KMS-11 (cell line): ENCODE data around the gene AP1S3.

Source experiments
- H2AFZ ChIP-seq: fragments of 200-600 bp; sonication (generic); 2 replicates; pipeline ENCODE4 v1.6.1; 2016; ENCODE audit warnings: antibody characterized with exemption, mixed run types, low read depth
- H3K27ac ChIP-seq: fragments of 200-600 bp; sonication (generic); 2 replicates; pipeline ENCODE4 v1.6.1; 2016; ENCODE audit warnings: mild to moderate bottlenecking, mixed run types
- H3K27me3 ChIP-seq: fragments of 200-600 bp; sonication (generic); 2 replicates; pipeline ENCODE4 v1.6.1; 2017; ENCODE audit warnings: mild to moderate bottlenecking, low read depth, mixed run types, moderate library complexity; ENCODE audit not compliant: insufficient read depth
- H3K36me3 ChIP-seq: fragments of 200-600 bp; sonication (generic); 2 replicates; pipeline ENCODE4 v1.6.1; 2017; ENCODE audit warnings: mild to moderate bottlenecking, mixed run types; ENCODE audit not compliant: insufficient read depth
- H3K4me1 ChIP-seq: fragments of 200-600 bp; sonication (generic); 2 replicates; pipeline ENCODE4 v1.6.1; 2016; ENCODE audit warnings: mild to moderate bottlenecking, low read depth, mixed run types; ENCODE audit not compliant: poor library complexity, severe bottlenecking
- H3K4me2 ChIP-seq: fragments of 200-600 bp; sonication (generic); 2 replicates; pipeline ENCODE4 v1.7.0; 2016; ENCODE audit warnings: mild to moderate bottlenecking, mixed run types
- H3K4me3 ChIP-seq: fragments of 200-600 bp; sonication (generic); IDR thresholded peaks from 2 replicates; pipeline ENCODE4 v1.6.1; 2017; ENCODE audit warnings: low read depth, low read length, mixed read lengths; ENCODE audit not compliant: insufficient read depth
- H3K79me2 ChIP-seq: fragments of 200-600 bp; sonication (generic); 2 replicates; pipeline ENCODE4 v1.6.1; 2016; ENCODE audit warnings: low read depth, mixed run types; ENCODE audit not compliant: insufficient read depth
- H3K9ac ChIP-seq: fragments of 200-600 bp; sonication (generic); 2 replicates; pipeline ENCODE4 v1.6.1; 2016; ENCODE audit warnings: mild to moderate bottlenecking, mixed run types
- H4K20me1 ChIP-seq: fragments of 200-600 bp; sonication (generic); 2 replicates; pipeline ENCODE4 v1.6.1; 2016; ENCODE audit warnings: mild to moderate bottlenecking, mixed run types; ENCODE audit not compliant: insufficient read depth
- TF ChIP-seq, protein P1 (sequence below): fragments of 200-600 bp; sonication (generic); conservative IDR thresholded peaks from 2 replicates; pipeline ENCODE4 v1.6.1; 2017; ENCODE audit warnings: low read depth, mild to moderate bottlenecking, antibody characterized with exemption, low read length, moderate library complexity, mixed read lengths

The AP1S3 gene

DNA sequence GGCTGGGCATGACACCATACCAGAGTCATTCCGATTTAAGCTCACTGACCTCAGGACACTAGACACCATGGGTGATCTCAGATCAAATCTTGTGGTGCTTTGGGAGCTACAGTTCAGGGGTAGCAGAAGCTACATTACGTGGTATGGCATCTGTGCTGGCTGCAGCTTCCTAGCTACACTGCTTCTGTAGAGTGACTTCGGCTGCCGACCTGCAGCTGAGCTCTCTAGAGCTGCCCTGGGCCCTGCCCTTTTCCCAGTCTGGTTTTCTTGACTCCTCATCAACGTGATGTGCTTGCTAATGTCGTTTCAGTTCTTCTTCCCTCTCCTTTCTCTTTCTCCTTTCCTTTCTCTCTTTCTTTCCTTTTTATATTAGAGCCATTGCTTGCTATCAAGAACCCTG, 100.2 kb downstream of the AP1S3 start:
- Histone ChIP-seq H3K4me3 (no peak overlapping the region), H3K79me2 (no peaks in the 10 kb centered on the region), H3K9ac (no peak overlapping the region), H3K4me2 (no peak overlapping the region), H3K27me3 (no peaks in the 10 kb centered on the region), H4K20me1 (no peaks in the 10 kb centered on the region), H3K27ac (no peak overlapping the region), H3K4me1 (no peaks in the 10 kb centered on the region), H3K36me3 (no peaks in the 10 kb centered on the region), H2AFZ (no peak overlapping the region)
- TF ChIP-seq, protein P1, sequence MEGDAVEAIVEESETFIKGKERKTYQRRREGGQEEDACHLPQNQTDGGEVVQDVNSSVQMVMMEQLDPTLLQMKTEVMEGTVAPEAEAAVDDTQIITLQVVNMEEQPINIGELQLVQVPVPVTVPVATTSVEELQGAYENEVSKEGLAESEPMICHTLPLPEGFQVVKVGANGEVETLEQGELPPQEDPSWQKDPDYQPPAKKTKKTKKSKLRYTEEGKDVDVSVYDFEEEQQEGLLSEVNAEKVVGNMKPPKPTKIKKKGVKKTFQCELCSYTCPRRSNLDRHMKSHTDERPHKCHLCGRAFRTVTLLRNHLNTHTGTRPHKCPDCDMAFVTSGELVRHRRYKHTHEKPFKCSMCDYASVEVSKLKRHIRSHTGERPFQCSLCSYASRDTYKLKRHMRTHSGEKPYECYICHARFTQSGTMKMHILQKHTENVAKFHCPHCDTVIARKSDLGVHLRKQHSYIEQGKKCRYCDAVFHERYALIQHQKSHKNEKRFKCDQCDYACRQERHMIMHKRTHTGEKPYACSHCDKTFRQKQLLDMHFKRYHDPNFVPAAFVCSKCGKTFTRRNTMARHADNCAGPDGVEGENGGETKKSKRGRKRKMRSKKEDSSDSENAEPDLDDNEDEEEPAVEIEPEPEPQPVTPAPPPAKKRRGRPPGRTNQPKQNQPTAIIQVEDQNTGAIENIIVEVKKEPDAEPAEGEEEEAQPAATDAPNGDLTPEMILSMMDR = no peak

DNA sequence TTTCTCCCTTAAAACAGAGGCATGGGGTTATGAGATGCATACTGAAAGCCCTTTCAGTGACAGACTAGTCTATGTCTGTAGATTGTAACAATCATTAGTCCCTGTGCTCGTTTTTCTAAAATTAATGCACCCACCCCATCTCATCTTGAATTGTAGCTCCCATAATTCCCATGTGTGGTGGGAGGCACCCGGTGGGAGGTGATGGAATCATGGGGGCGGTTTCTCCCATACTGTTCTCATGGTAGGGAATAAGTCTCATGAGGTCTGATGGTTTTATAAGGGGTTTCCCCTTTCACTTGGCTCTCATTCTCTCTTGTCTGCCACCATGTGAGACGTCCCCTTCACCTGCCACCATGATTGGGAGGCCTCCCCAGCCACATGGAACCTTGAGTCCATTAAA, 100.9 kb downstream of the AP1S3 start:
- H3K36me3 ChIP-seq = no peaks in the 10 kb centered on the region
- no peak overlapping the region for H3K27ac ChIP-seq
- no peaks in the 10 kb centered on the region for H3K79me2 ChIP-seq
- TF ChIP-seq, protein P1 = no peak
- H4K20me1 ChIP-seq = no peaks in the 10 kb centered on the region
- H3K4me3 ChIP-seq = no peak overlapping the region
- H3K4me2 ChIP-seq = no peak overlapping the region
- no peak overlapping the region for H3K9ac ChIP-seq
- no peaks in the 10 kb centered on the region for H3K27me3 ChIP-seq
- no peak overlapping the region for H2AFZ ChIP-seq
- no peaks in the 10 kb centered on the region for H3K4me1 ChIP-seq

DNA sequence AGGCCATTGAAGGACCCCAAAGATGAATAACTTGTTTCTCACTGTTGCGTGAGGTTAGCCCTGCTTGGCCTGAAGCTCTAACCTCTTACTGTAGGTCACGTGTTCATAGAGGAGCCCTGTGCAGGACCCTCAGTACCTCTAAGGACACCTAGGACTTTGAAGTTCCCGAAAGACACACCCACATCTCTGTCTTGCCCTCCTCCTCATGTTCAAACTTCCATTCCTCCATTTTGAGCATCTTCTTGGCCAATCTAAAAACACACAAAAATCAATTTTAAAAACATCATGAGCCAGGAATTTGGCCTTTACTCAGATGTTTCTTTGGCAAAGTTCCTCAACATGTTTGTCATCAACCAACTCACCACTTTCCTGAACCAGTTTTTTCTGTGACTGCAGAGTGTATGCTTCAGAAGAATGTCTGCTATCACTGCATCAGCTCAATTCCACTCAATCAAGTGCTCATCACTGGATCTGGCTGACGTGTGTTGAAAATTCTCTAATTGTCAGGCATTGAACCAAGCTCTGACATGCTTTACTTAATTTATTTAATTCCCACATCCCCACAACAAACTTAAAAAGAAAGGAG, 101.6 kb downstream of the AP1S3 start:
- Histone ChIP-seq H3K9ac (no peak overlapping the region), H3K4me2 (no peak overlapping the region), H3K27ac (no peak overlapping the region), H3K79me2 (no peaks in the 10 kb centered on the region), H4K20me1 (no peaks in the 10 kb centered on the region), H3K27me3 (no peaks in the 10 kb centered on the region), H2AFZ (no peak overlapping the region), H3K36me3 (no peaks in the 10 kb centered on the region), H3K4me1 (no peaks in the 10 kb centered on the region), H3K4me3 (no peak overlapping the region)
- TF ChIP-seq, protein P1 = no peak

DNA sequence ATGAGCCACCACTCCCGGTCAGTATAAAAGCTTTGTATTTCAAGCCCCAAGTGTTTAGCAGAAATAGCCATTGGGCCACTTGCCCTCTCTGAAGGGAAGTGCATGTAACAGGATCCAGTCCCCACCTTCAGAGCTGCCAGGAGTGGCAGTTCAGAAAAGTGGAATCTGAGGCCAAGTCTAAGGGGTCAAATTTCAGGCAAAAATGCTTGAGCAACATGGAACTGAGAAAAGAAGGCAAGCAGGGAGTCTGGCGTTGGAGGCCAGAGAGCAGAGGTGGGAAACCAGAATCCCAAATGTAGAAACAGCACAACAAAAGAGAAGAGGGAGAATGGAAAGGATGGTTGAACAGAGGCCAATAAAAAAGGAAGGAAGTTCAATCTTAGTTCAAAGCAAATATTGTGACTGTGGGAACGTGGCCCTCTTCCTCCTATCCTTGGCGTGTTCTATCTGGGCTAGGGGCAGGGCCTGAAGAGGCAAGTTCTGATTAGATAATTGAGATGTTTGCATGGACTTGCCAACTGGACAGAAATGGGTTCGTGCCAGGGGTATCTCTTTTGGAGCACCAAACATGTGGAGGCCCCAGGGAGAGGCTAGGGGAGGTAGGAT, 102.2 kb downstream of the AP1S3 start:
- no peak overlapping the region for H3K27ac ChIP-seq
- no peaks in the 10 kb centered on the region for H4K20me1 ChIP-seq
- no peaks in the 10 kb centered on the region for H3K79me2 ChIP-seq
- no peak overlapping the region for H3K9ac ChIP-seq
- H3K27me3 ChIP-seq = no peaks in the 10 kb centered on the region
- TF ChIP-seq, protein P1 = no peak
- H3K4me1 ChIP-seq = no peaks in the 10 kb centered on the region
- no peak overlapping the region for H3K4me2 ChIP-seq
- H2AFZ ChIP-seq = no peak overlapping the region
- no peaks in the 10 kb centered on the region for H3K36me3 ChIP-seq
- no peak overlapping the region for H3K4me3 ChIP-seq
